C4-2B (cell line): ENCODE results near the gene RSBN1.

ENCODE experiments used
- CTCF ChIP-seq: fragments of 450-650 bp; conservative IDR thresholded peaks from 2 replicates; pipeline ENCODE4 v1.5.1; 2017; ENCODE audit warnings: mild to moderate bottlenecking
- ZFX ChIP-seq: fragments of 450-650 bp; IDR thresholded peaks from 2 replicates; pipeline ENCODE4 v1.6.1; 2017

- TF ChIP-seq CTCF (no peak), ZFX (no peak)
Observed at GRCh38 chr1:113813218-113813617, 942 bp upstream of the RSBN1 start.
